PFSK-1 (cell line): ENCODE results near the gene EPC1.

Experiments used
- FOXP2 ChIP-seq: optimal IDR thresholded peaks from 2 replicates; pipeline ENCODE3; 2011; ENCODE audit warnings: borderline replicate concordance, control low read depth, inconsistent platforms; ENCODE audit not compliant: insufficient read depth; ENCODE audit errors: extremely low read length, extremely low read depth
- POLR2AphosphoS5 ChIP-seq: IDR thresholded peaks from 2 replicates; pipeline ENCODE4 v1.6.1; 2012; ENCODE audit warnings: low read depth, mild to moderate bottlenecking, control low read depth, low read length, moderate library complexity
- REST ChIP-seq, 2 experiments: IDR thresholded peaks; 2 replicates each; pipeline versions ENCODE4 v1.6.1 to v1.8.0; 2011 to 2012; ENCODE audit warnings: low read depth in 2 of 2, low read length in 2 of 2, control low read depth in 1 of 2, inconsistent platforms in 1 of 2, mild to moderate bottlenecking in 1 of 2, moderate library complexity in 1 of 2; ENCODE audit not compliant: insufficient read depth in 1 of 2
- SIN3A ChIP-seq: IDR thresholded peaks from 2 replicates; pipeline ENCODE4 v1.6.1; 2012; ENCODE audit warnings: mild to moderate bottlenecking, low read length, moderate library complexity, borderline replicate concordance; ENCODE audit not compliant: insufficient read depth
- TAF1 ChIP-seq: IDR thresholded peaks from 2 replicates; pipeline ENCODE4 v1.6.1; 2012; ENCODE audit warnings: low read length, control low read depth, borderline replicate concordance; ENCODE audit not compliant: insufficient read depth

Gene EPC1

GRCh38 chr10:32327364-32327691, 19.6 kb downstream of the EPC1 start:
- TF ChIP-seq POLR2AphosphoS5: no peak
- TF ChIP-seq REST (IDR thresholded peaks at IDR 0.05; ENCODE audit: insufficient read depth in 1 of 2, low read depth in 2 of 2, low read length in 2 of 2): no peak
- no peak for TF ChIP-seq FOXP2
- no peak for TF ChIP-seq TAF1
- TF ChIP-seq SIN3A: no peak

- no peak for TF ChIP-seq POLR2AphosphoS5
- no peak for TF ChIP-seq TAF1
Observed at GRCh38 chr10:32326680-32327363, 20.1 kb downstream of the EPC1 start.

DNA sequence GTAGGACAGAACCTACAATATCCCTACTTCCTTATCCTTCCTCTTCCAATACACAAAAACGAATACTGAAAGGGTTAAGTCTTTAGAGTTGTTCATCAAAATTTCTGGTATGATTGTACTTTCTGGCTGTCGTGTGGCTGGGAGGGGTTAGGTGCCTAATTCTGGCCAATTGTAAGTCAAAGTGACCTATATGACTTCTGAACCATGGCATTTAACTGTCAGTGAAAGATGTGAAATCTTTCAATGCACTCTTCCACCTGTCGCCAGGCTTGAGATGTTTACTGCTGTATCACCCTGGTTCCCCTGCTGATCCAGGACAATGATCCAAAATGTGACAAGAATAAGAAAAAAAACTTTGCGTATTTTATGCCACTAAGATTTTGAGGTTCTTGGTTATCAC, 20.8 kb downstream of the EPC1 start:
- no peak for TF ChIP-seq POLR2AphosphoS5
- no peak for TF ChIP-seq FOXP2
- no peak for TF ChIP-seq TAF1
- no peak for TF ChIP-seq SIN3A
- no peak for TF ChIP-seq REST (IDR thresholded peaks at IDR 0.05; ENCODE audit: insufficient read depth in 1 of 2, low read depth in 2 of 2, low read length in 2 of 2)

DNA sequence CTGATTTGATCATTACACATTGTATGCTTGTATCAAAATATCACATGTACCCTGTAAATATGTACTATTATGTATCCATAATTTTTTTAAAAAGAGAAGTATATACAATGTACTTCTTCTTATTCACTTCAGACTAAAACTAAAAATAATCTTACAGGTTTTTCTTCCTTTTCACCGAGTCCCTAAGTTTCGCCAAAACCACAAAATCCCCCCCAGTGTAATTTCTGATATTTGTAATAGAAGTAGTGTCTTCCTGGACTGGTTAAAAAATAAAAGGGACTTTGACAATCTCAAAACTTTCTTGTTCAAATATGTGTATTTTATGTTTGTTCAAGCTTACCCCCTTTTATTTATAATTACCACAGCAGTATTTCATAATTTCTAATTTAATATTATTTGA, 23.9 kb downstream of the EPC1 start:
- TF ChIP-seq POLR2AphosphoS5 (no peak), TAF1 (no peak), FOXP2 (no peak), REST (IDR thresholded peaks at IDR 0.05; ENCODE audit: insufficient read depth in 1 of 2, low read depth in 2 of 2, low read length in 2 of 2) (no peak), SIN3A (no peak)

DNA sequence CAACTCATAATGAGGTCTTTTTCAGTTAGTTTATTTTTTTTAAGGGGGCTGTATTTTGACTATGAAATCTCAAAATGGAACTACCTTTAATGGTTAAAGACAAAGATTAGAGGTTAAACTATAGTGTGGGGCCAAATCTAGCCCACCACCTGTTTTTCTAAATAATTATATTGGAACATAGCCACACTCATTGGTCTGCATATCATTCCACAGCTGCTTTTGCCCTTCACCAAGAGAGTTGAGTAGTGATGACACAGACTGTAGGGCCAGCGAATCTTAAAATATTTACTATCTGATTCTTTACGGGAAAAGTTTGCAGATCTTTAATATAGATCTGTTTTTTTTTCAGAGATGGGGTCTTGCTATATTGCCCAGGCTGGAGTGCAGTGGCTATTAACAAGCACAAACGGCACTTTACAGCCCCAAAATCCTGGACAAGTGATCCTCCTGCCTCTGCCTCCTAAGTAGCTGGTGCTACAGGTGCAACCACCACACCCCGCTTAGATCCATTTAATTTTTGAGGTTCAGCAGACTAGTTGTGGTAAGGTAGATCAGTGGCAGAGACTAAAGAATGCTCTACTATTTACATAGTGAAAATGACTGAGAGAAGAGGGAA, 25.8 kb downstream of the EPC1 start:
- TF ChIP-seq POLR2AphosphoS5: no peak
- TF ChIP-seq REST (IDR thresholded peaks at IDR 0.05; ENCODE audit: insufficient read depth in 1 of 2, low read depth in 2 of 2, low read length in 2 of 2): no peak
- no peak for TF ChIP-seq SIN3A
- no peak for TF ChIP-seq TAF1
- no peak for TF ChIP-seq FOXP2
